Ishikawa (cell line): Measurements from ENCODE around the gene DCAF5.

Source experiments
- CEBPB ChIP-seq: IDR thresholded peaks from 2 replicates; pipeline ENCODE4 v1.6.1; 2012
- CREB1 ChIP-seq: IDR thresholded peaks from 2 replicates; pipeline ENCODE4 v1.6.1; 2012; ENCODE audit warnings: low read depth
- EGR1 ChIP-seq: IDR thresholded peaks from 2 replicates; pipeline ENCODE4 v1.6.1; 2012
- EP300 ChIP-seq: IDR thresholded peaks from 2 replicates; pipeline ENCODE4 v1.6.1; 2012; ENCODE audit warnings: borderline replicate concordance
- FOXM1 ChIP-seq: IDR thresholded peaks from 2 replicates; pipeline ENCODE4 v1.6.1; 2012; ENCODE audit warnings: low read depth, borderline replicate concordance
- MAX ChIP-seq: IDR thresholded peaks from 2 replicates; pipeline ENCODE4 v1.6.1; 2012
- NFIC ChIP-seq: IDR thresholded peaks from 2 replicates; pipeline ENCODE4 v1.6.1; 2012
- RAD21 ChIP-seq: IDR thresholded peaks from 2 replicates; pipeline ENCODE4 v1.6.1; 2012; ENCODE audit warnings: low read depth
- TAF1 ChIP-seq: IDR thresholded peaks from 2 replicates; pipeline ENCODE4 v1.6.1; 2012; ENCODE audit warnings: low read depth, mild to moderate bottlenecking
- TCF12 ChIP-seq: IDR thresholded peaks from 2 replicates; pipeline ENCODE4 v1.6.1; 2012; ENCODE audit warnings: low read depth
- TEAD4 ChIP-seq: IDR thresholded peaks from 2 replicates; pipeline ENCODE4 v1.6.1; 2012
- YY1 ChIP-seq: IDR thresholded peaks from 2 replicates; pipeline ENCODE4 v1.6.1; 2012; ENCODE audit warnings: low read depth
- ZBTB7A ChIP-seq: IDR thresholded peaks from 2 replicates; pipeline ENCODE4 v1.6.1; 2012; ENCODE audit warnings: low read depth
- TF ChIP-seq, protein P1 (sequence below): IDR thresholded peaks from 2 replicates; pipeline ENCODE4 v1.6.1; 2012; ENCODE audit warnings: low read depth, mild to moderate bottlenecking
- TF ChIP-seq, protein P2 (sequence below): IDR thresholded peaks from 2 replicates; pipeline ENCODE4 v1.6.1; 2012

The DCAF5 gene

DNA sequence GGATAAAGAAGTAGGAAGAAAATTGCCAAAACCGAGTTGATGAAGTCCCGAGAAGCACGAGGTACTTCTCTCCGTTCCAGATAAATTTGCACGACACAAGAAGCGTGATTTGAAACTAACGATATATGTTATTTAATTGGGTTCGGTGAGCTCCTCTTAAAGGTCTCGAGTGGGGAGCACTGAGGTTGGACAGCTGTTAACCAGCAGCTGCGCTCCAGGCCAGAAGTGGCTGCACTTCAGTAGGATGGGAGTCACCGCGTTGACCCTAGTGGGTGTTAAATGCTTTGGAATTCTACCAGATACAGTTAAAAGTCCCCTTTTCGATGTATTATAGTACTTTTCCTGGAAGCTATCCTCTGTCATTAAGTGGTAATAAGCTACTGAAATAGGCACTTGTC lies 953 bp upstream of the DCAF5 start:
- no peak for TF ChIP-seq CEBPB
- TF ChIP-seq TAF1 = 0 out of 2 replicates have a peak, but pooled peaks have one; percentile 19
- no peak for TF ChIP-seq RAD21
- no peak for TF ChIP-seq ZBTB7A
- TF ChIP-seq YY1 = no peak
- TF ChIP-seq, protein P1, sequence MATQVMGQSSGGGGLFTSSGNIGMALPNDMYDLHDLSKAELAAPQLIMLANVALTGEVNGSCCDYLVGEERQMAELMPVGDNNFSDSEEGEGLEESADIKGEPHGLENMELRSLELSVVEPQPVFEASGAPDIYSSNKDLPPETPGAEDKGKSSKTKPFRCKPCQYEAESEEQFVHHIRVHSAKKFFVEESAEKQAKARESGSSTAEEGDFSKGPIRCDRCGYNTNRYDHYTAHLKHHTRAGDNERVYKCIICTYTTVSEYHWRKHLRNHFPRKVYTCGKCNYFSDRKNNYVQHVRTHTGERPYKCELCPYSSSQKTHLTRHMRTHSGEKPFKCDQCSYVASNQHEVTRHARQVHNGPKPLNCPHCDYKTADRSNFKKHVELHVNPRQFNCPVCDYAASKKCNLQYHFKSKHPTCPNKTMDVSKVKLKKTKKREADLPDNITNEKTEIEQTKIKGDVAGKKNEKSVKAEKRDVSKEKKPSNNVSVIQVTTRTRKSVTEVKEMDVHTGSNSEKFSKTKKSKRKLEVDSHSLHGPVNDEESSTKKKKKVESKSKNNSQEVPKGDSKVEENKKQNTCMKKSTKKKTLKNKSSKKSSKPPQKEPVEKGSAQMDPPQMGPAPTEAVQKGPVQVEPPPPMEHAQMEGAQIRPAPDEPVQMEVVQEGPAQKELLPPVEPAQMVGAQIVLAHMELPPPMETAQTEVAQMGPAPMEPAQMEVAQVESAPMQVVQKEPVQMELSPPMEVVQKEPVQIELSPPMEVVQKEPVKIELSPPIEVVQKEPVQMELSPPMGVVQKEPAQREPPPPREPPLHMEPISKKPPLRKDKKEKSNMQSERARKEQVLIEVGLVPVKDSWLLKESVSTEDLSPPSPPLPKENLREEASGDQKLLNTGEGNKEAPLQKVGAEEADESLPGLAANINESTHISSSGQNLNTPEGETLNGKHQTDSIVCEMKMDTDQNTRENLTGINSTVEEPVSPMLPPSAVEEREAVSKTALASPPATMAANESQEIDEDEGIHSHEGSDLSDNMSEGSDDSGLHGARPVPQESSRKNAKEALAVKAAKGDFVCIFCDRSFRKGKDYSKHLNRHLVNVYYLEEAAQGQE = no peak
- no peak for TF ChIP-seq NFIC
- TF ChIP-seq, protein P2, sequence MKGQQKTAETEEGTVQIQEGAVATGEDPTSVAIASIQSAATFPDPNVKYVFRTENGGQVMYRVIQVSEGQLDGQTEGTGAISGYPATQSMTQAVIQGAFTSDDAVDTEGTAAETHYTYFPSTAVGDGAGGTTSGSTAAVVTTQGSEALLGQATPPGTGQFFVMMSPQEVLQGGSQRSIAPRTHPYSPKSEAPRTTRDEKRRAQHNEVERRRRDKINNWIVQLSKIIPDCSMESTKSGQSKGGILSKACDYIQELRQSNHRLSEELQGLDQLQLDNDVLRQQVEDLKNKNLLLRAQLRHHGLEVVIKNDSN = no peak

- TF ChIP-seq MAX (peak; percentile 61; the same call in 1 of the 2 replicates), EP300 (0 out of 2 replicates have a peak, but pooled peaks have one; percentile 5), NFIC (no peak; the same call in 1 of the 2 replicates), RAD21 (no peak), CEBPB (no peak), CREB1 (no peak), EGR1 (no peak), ZBTB7A (peak; percentile 78; the same call in 1 of the 2 replicates), TCF12 (peak; percentile 55), YY1 (no peak), TEAD4 (no peak)
- TF ChIP-seq, protein P2 = peak; percentile 62; the same call in 1 of the 2 replicates
- TF ChIP-seq, protein P1 = no peak
Observed at GRCh38 chr14:69153152-69153872, 393 bp upstream of the DCAF5 start.

DNA sequence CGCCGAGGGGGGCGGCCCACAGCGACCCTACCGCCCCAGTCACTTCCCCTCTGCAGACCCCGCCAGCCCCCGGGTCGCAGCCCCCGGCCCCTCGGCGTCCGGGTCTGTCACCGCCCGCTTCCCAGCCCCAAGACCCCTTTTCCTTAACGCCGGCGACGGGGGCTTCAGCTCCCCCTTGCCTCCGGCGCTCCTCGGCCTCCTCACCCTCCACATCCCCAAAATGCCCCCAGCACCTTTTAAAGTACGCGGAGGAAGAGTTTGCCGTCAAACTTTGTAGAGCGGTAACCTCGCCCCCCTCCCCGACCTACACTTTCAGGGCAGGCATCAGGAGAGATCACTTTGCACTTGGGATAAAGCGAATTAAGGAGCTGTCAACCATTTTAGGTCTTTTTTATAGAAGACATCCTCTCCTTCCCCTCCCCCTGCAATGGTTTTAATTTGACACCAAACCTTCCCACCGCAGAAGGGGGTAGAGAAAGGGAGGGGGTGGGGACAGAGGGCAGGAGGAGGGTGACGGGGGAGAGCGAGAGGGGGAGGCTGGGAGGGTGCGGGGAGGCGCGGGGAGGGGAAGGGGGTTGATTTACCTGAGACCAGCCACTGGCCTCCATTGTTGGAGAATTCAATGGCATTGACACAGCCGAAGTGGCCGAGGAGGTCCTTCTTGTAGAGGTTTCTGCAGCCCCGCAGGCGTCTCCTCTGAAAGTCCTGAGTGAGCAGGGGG lies 578 bp downstream of the DCAF5 start:
- TF ChIP-seq ZBTB7A (peak; percentile 23; the same call in 1 of the 2 replicates), CREB1 (no peak), YY1 (peak; percentile 52)

DNA sequence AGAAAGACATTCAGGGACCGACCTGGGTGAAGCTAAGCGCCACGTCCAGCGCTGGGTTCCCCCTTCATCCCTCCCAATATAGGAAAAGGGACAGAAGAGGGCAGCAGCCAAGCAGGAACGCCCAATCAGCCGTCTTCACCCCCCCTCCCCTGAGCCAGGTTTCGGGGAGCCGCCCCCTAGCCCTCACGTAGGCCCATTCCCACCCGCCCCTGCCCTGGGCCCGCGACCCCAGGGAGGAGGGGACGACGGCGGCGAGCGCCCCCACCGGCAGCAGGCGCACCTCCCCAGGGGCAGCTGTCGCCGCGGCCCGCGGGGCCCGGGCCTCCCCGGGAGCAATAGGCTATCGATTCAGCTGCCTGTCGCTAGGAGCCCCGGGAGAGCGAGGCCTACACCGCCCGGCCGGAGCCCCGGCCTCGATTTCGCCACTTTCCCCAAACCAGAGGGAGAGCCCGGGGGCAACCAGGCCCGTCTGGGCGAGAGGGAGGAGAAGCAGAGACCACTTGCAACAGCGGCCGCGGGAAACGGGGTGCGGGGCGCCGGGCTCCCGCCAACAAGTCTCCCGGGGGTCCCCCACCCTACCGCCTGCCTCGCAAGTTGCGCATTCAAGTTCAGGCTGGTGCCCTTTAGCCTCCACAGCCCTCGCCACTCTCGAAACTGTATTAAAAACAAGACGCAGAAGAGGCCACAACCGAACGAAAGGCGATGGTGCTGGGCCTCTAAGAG lies 1.3 kb downstream of the DCAF5 start:
- TF ChIP-seq RAD21 (peak; percentile 26; the same call in 1 of the 2 replicates), YY1 (peak; percentile 56), TAF1 (peak; percentile 31; the same call in 1 of the 2 replicates), EP300 (no peak), ZBTB7A (peak; percentile 74)

GRCh38 chr14:69149461-69150244 lies 3.3 kb downstream of the DCAF5 start:
- TF ChIP-seq FOXM1 = no peak
- no peak for TF ChIP-seq EGR1
- TF ChIP-seq, protein P2 = no peak
- TF ChIP-seq ZBTB7A = no peak
- TF ChIP-seq MAX = no peak
- TF ChIP-seq NFIC = no peak
- TF ChIP-seq, protein P1 = no peak
- no peak for TF ChIP-seq TEAD4
- no peak for TF ChIP-seq RAD21
- TF ChIP-seq TCF12 = no peak
- no peak for TF ChIP-seq EP300
- TF ChIP-seq YY1 = no peak
- TF ChIP-seq TAF1 = no peak
- TF ChIP-seq CREB1 = no peak
- no peak for TF ChIP-seq CEBPB
